ENCODE data around the gene NCAPD3. TPM values are rescaled to one million over a fixed set of nuclear protein-coding genes. Genes with fewer than 3 reads are reported as not detected.

The NCAPD3 gene
- total and polyA plus RNA-seq, 4 donors: 4.4 to 23.5 (median 16.5) TPM

GRCh38 chr11:134170177-134170918, 53.4 kb downstream of the NCAPD3 start:
- ATAC-seq (ENCODE audit: insufficient read depth, low FRiP score) (no peak), DNase-seq (no peak)
- no peaks in the 10 kb centered on the region for H3K9me3 ChIP-seq (ENCODE audit: control insufficient read depth in 4 of 4, insufficient read depth in 3 of 4, low read length in 3 of 4)
- H3K36me3 ChIP-seq (ENCODE audit: control insufficient read depth in 4 of 4, insufficient read depth in 4 of 4, low read length in 4 of 4): peaks cover 11 to 26% (median 23%) of the 10 kb centered on the region in 4 donors
- no peaks in the 10 kb centered on the region for H3K4me1 ChIP-seq (ENCODE audit: control insufficient read depth in 5 of 5, insufficient read depth in 5 of 5, low read length in 5 of 5)
- TF ChIP-seq CTCF (IDR thresholded peaks at IDR 0.05; ENCODE audit: control extremely low read depth, extremely low read depth): no peak
- H3K27me3 ChIP-seq (ENCODE audit: control insufficient read depth in 3 of 3, insufficient read depth in 3 of 3, low read length in 2 of 3): no peaks in the 10 kb centered on the region
- no peak overlapping the region for H3K4me3 ChIP-seq
- H3K9ac ChIP-seq (ENCODE audit: insufficient read depth in 1 of 2, low read length in 2 of 2): no peak overlapping the region
- no peak overlapping the region for H3K27ac ChIP-seq (ENCODE audit: low read depth in 1 of 2, low read length in 1 of 2)
- 90 to 93% methylated on average over 6 of the region's 6 CpGs for WGBS, 2 donors

GRCh38 chr11:134164490-134165370, 59.0 kb downstream of the NCAPD3 start:
- Histone ChIP-seq H3K4me3 (no peak overlapping the region), H3K9me3 (ENCODE audit: control insufficient read depth in 4 of 4, insufficient read depth in 3 of 4, low read length in 3 of 4) (no peaks in the 10 kb centered on the region), H3K27me3 (ENCODE audit: control insufficient read depth in 3 of 3, insufficient read depth in 3 of 3, low read length in 2 of 3) (no peaks in the 10 kb centered on the region), H3K36me3 (ENCODE audit: control insufficient read depth in 4 of 4, insufficient read depth in 4 of 4, low read length in 4 of 4) (peaks cover 22 to 39% (median 33%) of the 10 kb centered on the region in 4 donors), H3K27ac (ENCODE audit: low read depth in 1 of 2, low read length in 1 of 2) (no peak overlapping the region), H3K4me1 (ENCODE audit: control insufficient read depth in 5 of 5, insufficient read depth in 5 of 5, low read length in 5 of 5) (no peaks in the 10 kb centered on the region), H3K9ac (ENCODE audit: insufficient read depth in 1 of 2, low read length in 2 of 2) (no peak overlapping the region)
- no peak for ATAC-seq (ENCODE audit: insufficient read depth, low FRiP score)
- no peak for DNase-seq
- TF ChIP-seq CTCF (IDR thresholded peaks at IDR 0.05; ENCODE audit: control extremely low read depth, extremely low read depth): no peak
- WGBS, 2 donors: 93 to 97% methylated on average over 11 of the region's 11 CpGs

DNA sequence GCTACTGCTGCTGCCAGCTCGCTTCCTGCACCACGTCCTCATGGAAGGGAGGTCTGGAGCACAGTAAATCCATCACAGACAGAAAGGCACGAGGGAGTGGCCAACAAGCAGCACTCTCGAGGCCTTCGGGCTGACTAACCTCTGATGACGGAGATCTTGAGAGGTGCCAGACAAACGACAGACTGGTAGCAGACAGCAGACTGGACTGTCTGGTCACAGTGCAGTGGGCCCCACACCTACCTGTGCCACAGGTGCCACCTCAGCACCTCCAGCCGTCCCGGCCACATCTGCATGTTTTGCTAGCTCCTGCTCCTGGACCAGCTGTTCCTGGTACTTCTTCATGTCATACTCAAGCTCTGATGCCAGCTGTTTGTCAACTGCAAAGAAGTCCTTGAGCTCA, 64.1 kb downstream of the NCAPD3 start:
- Histone ChIP-seq H3K9me3 (ENCODE audit: control insufficient read depth in 4 of 4, insufficient read depth in 3 of 4, low read length in 3 of 4) (no peaks in the 10 kb centered on the region), H3K4me3 (no peak overlapping the region)

More for the DNA sequence above, 64.1 kb downstream of the NCAPD3 start:
- H3K4me1 ChIP-seq (ENCODE audit: control insufficient read depth in 5 of 5, insufficient read depth in 5 of 5, low read length in 5 of 5): no peaks in the 10 kb centered on the region
- 89 to 92% methylated on average over 9 of the region's 9 CpGs for WGBS, 2 donors
- no peak overlapping the region for H3K9ac ChIP-seq (ENCODE audit: insufficient read depth in 1 of 2, low read length in 2 of 2)
- H3K27me3 ChIP-seq (ENCODE audit: control insufficient read depth in 3 of 3, insufficient read depth in 3 of 3, low read length in 2 of 3): no peaks in the 10 kb centered on the region
- H3K27ac ChIP-seq (ENCODE audit: low read depth in 1 of 2, low read length in 1 of 2): no peak overlapping the region
- TF ChIP-seq CTCF (IDR thresholded peaks at IDR 0.05; ENCODE audit: control extremely low read depth, extremely low read depth): no peak
- H3K36me3 ChIP-seq (ENCODE audit: control insufficient read depth in 4 of 4, insufficient read depth in 4 of 4, low read length in 4 of 4): peaks cover 13 to 40% (median 31%) of the 10 kb centered on the region in 4 donors
- ATAC-seq (ENCODE audit: insufficient read depth, low FRiP score) (no peak), DNase-seq (no peak)

Measured in lung (tissue), 12 donors.